ENCODE data around the gene TRIB2.

GRCh38 chr2:12700989-12701388, 15.7 kb upstream of the TRIB2 start:
- no peak for TF ChIP-seq CTCF (IDR thresholded peaks at IDR 0.05 in 4 of 5, conservative IDR thresholded peaks at IDR 0.05 in 1 of 5)
- no peak for TF ChIP-seq POLR2A (IDR thresholded peaks at IDR 0.05)
